Keratinocyte (primary cell): ENCODE data around the gene NARS2. TPM values are rescaled to one million over a fixed set of nuclear protein-coding genes. Genes with fewer than 3 reads are reported as not detected.
"Not testable (repeated sequence)": the region's sequence is repeated elsewhere in the genome, so short reads cannot be mapped to it uniquely, and the experiment has no call there.

ENCODE experiments used
- DNase-seq: peaks from one replicate; pipeline ENCODE4 v3.0.0-alpha.2; 2011; ENCODE audit warnings: low read depth, missing footprints, low spot score
- FAIRE-seq: peaks from 2 replicates; lab custom pipeline; 2011; peaks lifted over from hg19 to GRCh38; lab: Jason Lieb, UNC
- H2AFZ ChIP-seq: 2 replicates; pipeline ENCODE4 v1.6.0; 2012; ENCODE audit warnings: low read length, control low read depth, inconsistent platforms; ENCODE audit not compliant: control insufficient read depth
- H3K27ac ChIP-seq: 2 replicates; pipeline ENCODE4 v1.5.1; 2011; ENCODE audit warnings: low read length; ENCODE audit not compliant: control insufficient read depth, insufficient read depth
- H3K27me3 ChIP-seq: 3 replicates; pipeline ENCODE4 v1.6.0; 2011; ENCODE audit warnings: low read length; ENCODE audit not compliant: control insufficient read depth, insufficient read depth; ENCODE audit errors: extremely low read depth
- H3K36me3 ChIP-seq, 2 experiments: 2 replicates in 1 of 2; 3 replicates in 1 of 2; pipeline ENCODE4 v1.5.1; 2011; ENCODE audit warnings: low read length in 2 of 2, mild to moderate bottlenecking in 1 of 2; ENCODE audit not compliant: control insufficient read depth in 2 of 2, insufficient read depth in 2 of 2; ENCODE audit errors: extremely low read depth in 1 of 2
- H3K4me1 ChIP-seq: 3 replicates; pipeline ENCODE4 v1.5.1; 2011; ENCODE audit warnings: low read length; ENCODE audit not compliant: control insufficient read depth, insufficient read depth; ENCODE audit errors: extremely low read depth
- H3K4me2 ChIP-seq: 3 replicates; pipeline ENCODE4 v1.6.0; 2011; ENCODE audit warnings: low read depth, low read length; ENCODE audit not compliant: control insufficient read depth, insufficient read depth; ENCODE audit errors: extremely low read depth
- H3K4me3 ChIP-seq, 3 experiments: fragments of 200-600 bp in 1 of 3; sonication (generic) in 1 of 3; 2 replicates in 2 of 3; 3 replicates in 1 of 3; pipeline ENCODE4 v1.5.1; 2011 to 2016; ENCODE audit warnings: low read length in 3 of 3, mild to moderate bottlenecking in 3 of 3, control low read depth in 2 of 3, inconsistent platforms in 1 of 3, low read depth in 1 of 3, mixed read lengths in 1 of 3, mixed run types in 1 of 3, moderate library complexity in 1 of 3; ENCODE audit not compliant: control insufficient read depth in 2 of 3, insufficient read depth in 2 of 3; ENCODE audit errors: extremely low read depth in 1 of 3
- H3K79me2 ChIP-seq: 2 replicates; pipeline ENCODE4 v1.6.0; 2012; ENCODE audit warnings: low read length; ENCODE audit not compliant: control insufficient read depth, insufficient read depth
- H3K9ac ChIP-seq: 3 replicates; pipeline ENCODE4 v1.6.0; 2011; ENCODE audit warnings: low read length; ENCODE audit not compliant: control insufficient read depth, insufficient read depth; ENCODE audit errors: extremely low read depth
- H3K9me1 ChIP-seq: 3 replicates; pipeline ENCODE4 v1.6.0; 2011; ENCODE audit warnings: low read length; ENCODE audit not compliant: control insufficient read depth, insufficient read depth; ENCODE audit errors: extremely low read depth
- H3K9me3 ChIP-seq: 2 replicates; pipeline ENCODE4 v1.5.1; 2012; ENCODE audit warnings: low read depth, low read length; ENCODE audit not compliant: control insufficient read depth
- H4K20me1 ChIP-seq: 3 replicates; pipeline ENCODE4 v1.6.0; 2011; ENCODE audit warnings: low read length; ENCODE audit not compliant: control insufficient read depth, insufficient read depth; ENCODE audit errors: extremely low read depth
- CTCF ChIP-seq, 3 experiments: IDR thresholded peaks in 1 of 3; conservative IDR thresholded peaks in 1 of 3; optimal IDR thresholded peaks in 1 of 3; 2 replicates in 2 of 3; 3 replicates in 1 of 3; pipeline versions ENCODE3 to v1.5.1; 2011; ENCODE audit warnings: low read length in 3 of 3, mild to moderate bottlenecking in 3 of 3, moderate library complexity in 2 of 3, control low read depth in 1 of 3, inconsistent platforms in 1 of 3; ENCODE audit not compliant: insufficient read depth in 2 of 3; ENCODE audit errors: extremely low read depth in 1 of 3
- EZH2 ChIP-seq: IDR thresholded peaks from one replicate; pipeline ENCODE4 v1.6.1; 2012; ENCODE audit warnings: inconsistent platforms, mild to moderate bottlenecking, low read length, moderate library complexity
- dilution Hi-C: fragments of 300-500 bp; cut with MboI; formaldehyde crosslinking; loops from one replicate; pipeline ENCODE4 v1.7.0; 2020; ENCODE audit warnings: low sequenced_read_pairs; ENCODE audit not compliant: extremely low pct_ligation_motif_present
- polyA plus RNA-seq, 5 experiments: library from polyadenylated mRNA; depleted of rRNA in 3 of 5; stranded (reverse) in 3 of 5; stranded (forward) in 1 of 5; unstranded in 1 of 5; fragments of >200 nt; gene quantifications; 1 replicate in 1 of 5; 2 replicates in 3 of 5; 3 replicates in 1 of 5; pipeline versions ENCODE4 v1.2.1 to v1.2.3, GENCODE V29; 2011 to 2012; ENCODE audit warnings: missing spikeins in 2 of 5, low read depth in 1 of 5, low replicate concordance in 1 of 5

NARS2 gene
- polyA plus RNA-seq, 1 donor (not counting 4 experiments of a cell fraction or from before 2014, with no cell fraction given), result 28.8 TPM

DNA sequence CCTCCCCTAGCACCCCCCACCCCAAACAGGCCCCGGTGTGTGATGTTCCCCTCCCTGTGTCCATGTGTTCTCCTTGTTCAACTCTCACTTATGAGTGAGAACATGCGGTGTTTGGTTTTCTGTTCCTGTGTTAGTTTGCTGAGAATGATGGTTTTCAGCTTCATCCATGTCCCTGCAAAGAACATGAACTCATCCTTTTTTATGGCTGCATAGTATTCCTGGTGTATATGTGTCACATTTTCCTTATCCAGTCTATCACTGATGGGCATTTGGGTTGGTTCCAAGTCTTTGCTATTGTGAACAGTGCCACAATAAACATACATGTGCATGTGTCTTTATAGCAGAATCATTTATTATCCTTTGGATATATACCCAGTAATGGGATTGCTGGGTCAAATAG lies 22.9 kb upstream of the NARS2 start:
- H3K4me2 ChIP-seq, H3K4me3 ChIP-seq, dilution Hi-C loops, H3K27me3 ChIP-seq, H3K9ac ChIP-seq, H3K9me1 ChIP-seq, H3K9me3 ChIP-seq, H4K20me1 ChIP-seq, H2AFZ ChIP-seq, H3K79me2 ChIP-seq, DNase-seq, H3K27ac ChIP-seq, FAIRE-seq, H3K36me3 ChIP-seq: not testable (repeated sequence)
- H3K4me1 ChIP-seq, result peaks cover 14% of the 10 kb centered on the region

- H3K9ac ChIP-seq, result no peak overlapping the region
- H3K9me3 ChIP-seq, result no peaks in the 10 kb centered on the region
- no peaks in the 10 kb centered on the region for H3K27me3 ChIP-seq
- H3K4me2 ChIP-seq, result no peak overlapping the region
- H3K4me3 ChIP-seq, result no peak overlapping the region
- peaks cover 14% of the 10 kb centered on the region for H3K4me1 ChIP-seq
- no peaks in the 10 kb centered on the region for H3K79me2 ChIP-seq
- no peaks in the 10 kb centered on the region for H3K36me3 ChIP-seq
- dilution Hi-C loops, result no loop called here
- H4K20me1 ChIP-seq, result no peaks in the 10 kb centered on the region
- H3K27ac ChIP-seq, result no peak overlapping the region
- no peak overlapping the region for H2AFZ ChIP-seq
- no peaks in the 10 kb centered on the region for H3K9me1 ChIP-seq
- DNase-seq (no peak), FAIRE-seq (no peak)
- TF ChIP-seq EZH2, result no peak
- TF ChIP-seq CTCF (optimal IDR thresholded peaks at IDR 0.05 in 1 of 3, IDR thresholded peaks at IDR 0.05 in 1 of 3, conservative IDR thresholded peaks at IDR 0.05 in 1 of 3; ENCODE audit: extremely low read depth in 1 of 3, insufficient read depth in 2 of 3, low read length in 3 of 3), result no peak
These were observed 20.9 kb upstream of the NARS2 start for GRCh38 chr11:78595436-78596130.

DNA sequence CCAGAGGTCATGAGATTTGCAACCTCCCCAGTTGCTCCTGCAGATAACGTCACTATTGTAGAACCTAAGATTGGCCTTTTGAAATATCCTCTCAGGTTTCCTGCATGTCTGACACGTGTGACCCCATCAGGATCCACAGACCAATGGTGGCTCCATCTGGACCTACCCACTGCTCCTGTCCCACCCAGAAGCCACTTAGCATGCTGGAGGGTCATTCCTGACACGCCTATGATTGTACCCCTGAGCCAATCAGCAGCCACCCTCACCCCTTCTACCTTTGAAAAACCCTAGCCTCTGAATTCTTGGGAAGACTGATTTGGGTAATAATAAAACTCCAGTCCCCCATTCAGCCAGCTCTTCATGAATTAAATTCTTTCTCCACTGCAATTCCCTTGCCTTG lies 20.1 kb upstream of the NARS2 start:
- no peaks in the 10 kb centered on the region for H3K27me3 ChIP-seq
- H3K79me2 ChIP-seq, result no peaks in the 10 kb centered on the region
- no peaks in the 10 kb centered on the region for H3K9me3 ChIP-seq
- no peaks in the 10 kb centered on the region for H3K36me3 ChIP-seq
- H3K9me1 ChIP-seq, result no peaks in the 10 kb centered on the region
- DNase-seq, result no peak
- no peak for FAIRE-seq
- TF ChIP-seq CTCF (optimal IDR thresholded peaks at IDR 0.05 in 1 of 3, IDR thresholded peaks at IDR 0.05 in 1 of 3, conservative IDR thresholded peaks at IDR 0.05 in 1 of 3; ENCODE audit: extremely low read depth in 1 of 3, insufficient read depth in 2 of 3, low read length in 3 of 3) (no peak), EZH2 (no peak)
- H3K4me3 ChIP-seq, result no peak overlapping the region
- H4K20me1 ChIP-seq, result no peaks in the 10 kb centered on the region
- no peak overlapping the region for H2AFZ ChIP-seq
- no peak overlapping the region for H3K9ac ChIP-seq
- H3K4me1 ChIP-seq, result peaks cover 14% of the 10 kb centered on the region
- H3K27ac ChIP-seq, result no peak overlapping the region
- dilution Hi-C loops, result no loop called here
- no peak overlapping the region for H3K4me2 ChIP-seq
